Measurements from ENCODE around the gene ZNF446.

- TF ChIP-seq POLR2AphosphoS5 (IDR thresholded peaks at IDR 0.05) (no peak), CTCF (IDR thresholded peaks at IDR 0.05) (no peak), POLR2A (IDR thresholded peaks at IDR 0.05) (no peak)
Measured at GRCh38 chr19:58516964-58517833, 41.0 kb downstream of the ZNF446 start.
